GM10266 (cell line): ENCODE data around the gene GMPR.
A peak's percentile ranks its signal among the peaks of the same experiment; 100 is the strongest.

Experiments used
- DNase-seq: peaks from one replicate; pipeline ENCODE4 v3.0.0; 2012; ENCODE audit errors: extremely low spot score
- CTCF ChIP-seq: IDR thresholded peaks from 2 replicates; pipeline ENCODE4 v1.5.1; 2012; ENCODE audit warnings: mild to moderate bottlenecking, low read depth; ENCODE audit not compliant: control insufficient read depth, insufficient read depth; ENCODE audit errors: missing control alignments

Gene GMPR

DNA sequence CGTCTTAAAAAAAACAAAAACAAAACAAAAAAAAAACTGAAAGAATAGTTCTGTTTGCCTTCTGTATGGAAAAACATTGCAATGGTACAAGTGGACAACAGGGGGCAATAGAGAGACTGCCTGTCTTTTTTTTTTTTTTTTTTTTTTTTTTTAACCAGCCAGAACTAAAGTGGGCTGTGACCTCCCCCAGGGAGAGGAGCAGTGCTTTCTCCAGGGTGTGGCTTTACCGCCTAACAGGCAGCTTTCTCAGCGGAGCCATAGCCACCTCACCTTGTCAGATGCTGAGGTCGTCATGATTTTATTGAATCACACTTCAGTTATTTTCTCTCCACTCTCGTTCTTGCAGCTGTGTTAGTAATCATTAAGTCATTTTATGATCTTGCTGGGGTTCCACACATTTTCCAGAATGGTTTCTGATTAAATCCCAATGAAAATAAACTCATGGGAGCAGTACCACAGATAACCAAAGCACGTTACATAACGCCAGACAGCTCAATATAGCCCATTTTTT, 78.4 kb downstream of the GMPR start:
- TF ChIP-seq CTCF = peak; percentile 53
- peak; percentile 53 for DNase-seq

- TF ChIP-seq CTCF = no peak
- no peak for DNase-seq
Observed at GRCh38 chr6:16318538-16318937, 80.2 kb downstream of the GMPR start.

- TF ChIP-seq CTCF = no peak
- no peak for DNase-seq
Observed at GRCh38 chr6:16318953-16319720, 80.8 kb downstream of the GMPR start.

GRCh38 chr6:16319813-16320532, 81.6 kb downstream of the GMPR start:
- DNase-seq = peak; percentile 62
- TF ChIP-seq CTCF = no peak

- no peak for DNase-seq
- TF ChIP-seq CTCF = no peak
Observed at GRCh38 chr6:16320533-16321340, 82.3 kb downstream of the GMPR start.

GRCh38 chr6:16321341-16321710, 82.9 kb downstream of the GMPR start:
- DNase-seq = no peak
- no peak for TF ChIP-seq CTCF

DNA sequence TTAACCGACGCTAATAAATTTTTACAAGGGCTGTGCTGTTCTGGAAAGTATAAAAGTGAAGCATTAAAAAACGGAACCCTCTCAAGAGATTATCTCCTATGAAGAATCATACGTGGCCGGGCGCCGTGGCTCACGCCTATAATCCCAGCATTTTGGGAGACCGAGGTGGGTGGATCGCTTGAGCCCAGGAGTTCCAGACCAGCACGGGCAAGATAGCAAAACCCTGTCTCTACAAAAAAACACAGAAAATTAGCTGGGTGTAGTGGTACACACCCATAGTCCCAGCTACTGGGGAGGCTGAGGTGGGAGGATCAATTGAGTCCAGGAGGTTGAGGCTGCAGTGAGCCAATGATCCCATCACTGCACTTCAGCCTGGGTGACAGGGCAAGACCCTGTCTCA, 83.4 kb downstream of the GMPR start:
- DNase-seq = no peak
- TF ChIP-seq CTCF = no peak
